Mucosa of rectum (tissue), 2 donors: Measurements from ENCODE around the gene PLPP2.
A peak's percentile ranks its signal among the peaks of the same experiment; 100 is the strongest.

Experiments
- H3K27ac ChIP-seq, 2 donors: one replicate each; pipeline ENCODE4 v1.7.0; 2013; ENCODE audit warnings: inconsistent platforms in 2 of 2, low read depth in 2 of 2, low read length in 2 of 2
- H3K27me3 ChIP-seq, 2 donors: one replicate each; pipeline ENCODE4 v1.7.0; 2013; ENCODE audit warnings: low read length in 2 of 2; ENCODE audit not compliant: control insufficient read depth in 2 of 2, insufficient read depth in 2 of 2
- H3K36me3 ChIP-seq, 2 donors: one replicate each; pipeline ENCODE4 v1.7.0; 2013; ENCODE audit warnings: low read length in 2 of 2; ENCODE audit not compliant: control insufficient read depth in 2 of 2, insufficient read depth in 2 of 2
- H3K4me1 ChIP-seq, 2 donors: one replicate each; pipeline ENCODE4 v1.7.0; 2013; ENCODE audit warnings: low read length in 2 of 2, mild to moderate bottlenecking in 1 of 2; ENCODE audit not compliant: control insufficient read depth in 2 of 2, insufficient read depth in 2 of 2
- H3K4me3 ChIP-seq, 2 donors: one replicate each; pipeline ENCODE4 v1.7.0; 2013; ENCODE audit warnings: low read length in 2 of 2
- H3K9ac ChIP-seq, 2 donors: one replicate each; pipeline ENCODE4 v1.7.0; 2013; ENCODE audit warnings: low read length in 2 of 2, low read depth in 1 of 2, mild to moderate bottlenecking in 1 of 2
- H3K9me3 ChIP-seq, 2 donors: one replicate each; pipeline ENCODE4 v1.7.0; 2013; ENCODE audit warnings: low read length in 2 of 2; ENCODE audit not compliant: control insufficient read depth in 2 of 2
- donor health status: healthy.
- donor health status: Normal muscosa, but diverticular disease.

Gene PLPP2

GRCh38 chr19:307793-308420, 16.7 kb upstream of the PLPP2 start:
- no peaks in the 10 kb centered on the region for H3K9me3 ChIP-seq
- no peaks in the 10 kb centered on the region for H3K4me1 ChIP-seq
- no peak overlapping the region for H3K9ac ChIP-seq
- no peaks in the 10 kb centered on the region for H3K27me3 ChIP-seq
- H3K4me3 ChIP-seq = no peak overlapping the region
- H3K27ac ChIP-seq = no peak overlapping the region
- H3K36me3 ChIP-seq = peaks cover 24 to 35% of the 10 kb centered on the region in 2 donors

GRCh38 chr19:307111-307531, 15.9 kb upstream of the PLPP2 start:
- Histone ChIP-seq H3K27ac (no peak overlapping the region), H3K36me3 (peaks cover 24 to 35% of the 10 kb centered on the region in 2 donors)

GRCh38 chr19:306151-306900, 15.1 kb upstream of the PLPP2 start:
- Histone ChIP-seq H3K27me3 (no peaks in the 10 kb centered on the region), H3K9ac (no peak overlapping the region), H3K9me3 (no peaks in the 10 kb centered on the region), H3K4me3 (no peak overlapping the region), H3K36me3 (peaks cover 20 to 34% of the 10 kb centered on the region in 2 donors), H3K27ac (no peak overlapping the region), H3K4me1 (no peaks in the 10 kb centered on the region)

More at GRCh38 chr19:307111-307531, 15.9 kb upstream of the PLPP2 start:
- H3K27me3 ChIP-seq = no peaks in the 10 kb centered on the region
- no peaks in the 10 kb centered on the region for H3K9me3 ChIP-seq
- H3K4me1 ChIP-seq = no peaks in the 10 kb centered on the region
- no peak overlapping the region for H3K4me3 ChIP-seq
- no peak overlapping the region for H3K9ac ChIP-seq

GRCh38 chr19:305240-306150, 14.3 kb upstream of the PLPP2 start:
- Histone ChIP-seq H3K4me1 (no peaks in the 10 kb centered on the region), H3K4me3 (no peak overlapping the region), H3K27ac (no peak overlapping the region), H3K9ac (no peak overlapping the region), H3K27me3 (no peaks in the 10 kb centered on the region), H3K9me3 (no peaks in the 10 kb centered on the region), H3K36me3 (peaks cover 15 to 26% of the 10 kb centered on the region in 2 donors)

- Histone ChIP-seq H3K9ac (no peak overlapping the region), H3K4me3 (no peak overlapping the region), H3K27me3 (peaks cover 24 to 25% of the 10 kb centered on the region in 2 donors), H3K4me1 (peaks cover 13 to 22% of the 10 kb centered on the region in 2 donors), H3K36me3 (no peaks in the 10 kb centered on the region), H3K27ac (peak overlapping the region in 1 of 2 donors; percentile 42), H3K9me3 (no peaks in the 10 kb centered on the region)
Measured at GRCh38 chr19:296476-297225, 5.4 kb upstream of the PLPP2 start.

GRCh38 chr19:295687-296370, 4.6 kb upstream of the PLPP2 start:
- Histone ChIP-seq H3K9me3 (no peaks in the 10 kb centered on the region), H3K27ac (peak overlapping the region in 1 of 2 donors; percentile 42), H3K9ac (peak overlapping the region in 1 of 2 donors; percentile 13), H3K4me1 (peaks cover 13 to 22% of the 10 kb centered on the region in 2 donors), H3K36me3 (no peaks in the 10 kb centered on the region), H3K27me3 (peaks cover 25 to 27% of the 10 kb centered on the region in 2 donors), H3K4me3 (no peak overlapping the region)

- H3K9ac ChIP-seq = peak overlapping the region in 1 of 2 donors; percentile 13
- peaks cover 15 to 26% of the 10 kb centered on the region in 2 donors for H3K4me1 ChIP-seq
- H3K9me3 ChIP-seq = no peaks in the 10 kb centered on the region
- H3K27me3 ChIP-seq = peaks cover 25 to 27% of the 10 kb centered on the region in 2 donors
- H3K27ac ChIP-seq = no peak overlapping the region
- no peaks in the 10 kb centered on the region for H3K36me3 ChIP-seq
- H3K4me3 ChIP-seq = no peak overlapping the region
Measured at GRCh38 chr19:294946-295686, 3.9 kb upstream of the PLPP2 start.

GRCh38 chr19:294341-294945, 3.2 kb upstream of the PLPP2 start:
- H3K36me3 ChIP-seq = no peaks in the 10 kb centered on the region
- H3K27ac ChIP-seq = no peak overlapping the region
- peaks cover 16 to 26% of the 10 kb centered on the region in 2 donors for H3K4me1 ChIP-seq
- no peak overlapping the region for H3K4me3 ChIP-seq
- peaks cover 25 to 27% of the 10 kb centered on the region in 2 donors for H3K27me3 ChIP-seq
- no peaks in the 10 kb centered on the region for H3K9me3 ChIP-seq
- H3K9ac ChIP-seq = no peak overlapping the region
